CD14-positive monocyte (primary cell): ENCODE results near the gene OR51V1. TPM values are rescaled to one million over a fixed set of nuclear protein-coding genes. Genes with fewer than 3 reads are reported as not detected.

Source experiments
- DNase-seq, 3 donors: peaks; one replicate each; pipeline ENCODE4 v3.0.0-alpha.2; 2011 to 2022
- H2AFZ ChIP-seq: 2 replicates; pipeline ENCODE4 v1.6.0; 2012; ENCODE audit warnings: mild to moderate bottlenecking, low read depth, low read length, inconsistent platforms; ENCODE audit not compliant: insufficient read depth, poor library complexity, severe bottlenecking
- H3K27ac ChIP-seq, 2 donors: 1 replicate in 1 of 2; 2 replicates in 1 of 2; pipeline ENCODE4 v1.5.1; 2012 to 2013; ENCODE audit warnings: low read length in 2 of 2, control low read depth in 1 of 2, inconsistent platforms in 1 of 2, low read depth in 1 of 2, mild to moderate bottlenecking in 1 of 2
- H3K27me3 ChIP-seq, 2 donors: one replicate each; pipeline versions ENCODE4 v1.6.0 to v1.6.1; 2011 to 2013; ENCODE audit warnings: low read length in 2 of 2; ENCODE audit not compliant: control insufficient read depth in 2 of 2, insufficient read depth in 2 of 2
- H3K36me3 ChIP-seq, 2 donors: replicated peaks in 1 of 2; 1 replicate in 1 of 2; 2 replicates in 1 of 2; pipeline versions ENCODE4 v1.5.1 to v1.6.1; 2012 to 2013; ENCODE audit warnings: low read length in 2 of 2, control low read depth in 1 of 2, inconsistent platforms in 1 of 2, mild to moderate bottlenecking in 1 of 2; ENCODE audit not compliant: insufficient read depth in 2 of 2, control insufficient read depth in 1 of 2
- H3K4me1 ChIP-seq, 2 donors: 1 replicate in 1 of 2; 2 replicates in 1 of 2; pipeline versions ENCODE4 v1.5.1 to v1.6.1; 2012 to 2013; ENCODE audit warnings: low read length in 2 of 2, control low read depth in 1 of 2, inconsistent platforms in 1 of 2, mild to moderate bottlenecking in 1 of 2, moderate library complexity in 1 of 2; ENCODE audit not compliant: insufficient read depth in 2 of 2, control insufficient read depth in 1 of 2
- H3K4me2 ChIP-seq: replicated peaks from 2 replicates; pipeline ENCODE3; 2012; ENCODE audit warnings: low read length, moderate library complexity, mild to moderate bottlenecking; ENCODE audit not compliant: poor library complexity, severe bottlenecking; ENCODE audit errors: extremely low read depth
- H3K4me3 ChIP-seq, 3 experiments: fragments of 200-600 bp in 1 of 3; sonication (generic) in 1 of 3; replicated peaks in 1 of 3; 1 replicate in 2 of 3; 2 replicates in 1 of 3; pipeline ENCODE4 v1.5.1; 2011 to 2013; ENCODE audit warnings: low read length in 3 of 3, mild to moderate bottlenecking in 3 of 3, control low read depth in 2 of 3, low read depth in 2 of 3, inconsistent platforms in 1 of 3, moderate library complexity in 1 of 3
- H3K79me2 ChIP-seq: 2 replicates; pipeline ENCODE4 v1.6.0; 2012; ENCODE audit warnings: mild to moderate bottlenecking, control low read depth, inconsistent platforms, low read length, moderate library complexity; ENCODE audit not compliant: insufficient read depth
- H3K9ac ChIP-seq: 2 replicates; pipeline ENCODE4 v1.6.0; 2017; ENCODE audit warnings: low read length, mild to moderate bottlenecking; ENCODE audit not compliant: insufficient read depth, poor library complexity, severe bottlenecking
- H3K9me3 ChIP-seq, 2 donors: replicated peaks in 1 of 2; 1 replicate in 1 of 2; 2 replicates in 1 of 2; pipeline versions ENCODE4 v1.5.1 to v1.6.1; 2012 to 2013; ENCODE audit warnings: low read length in 2 of 2, control low read depth in 1 of 2; ENCODE audit not compliant: control insufficient read depth in 1 of 2, insufficient read depth in 1 of 2
- H4K20me1 ChIP-seq: 2 replicates; pipeline ENCODE4 v1.6.0; 2012; ENCODE audit warnings: mild to moderate bottlenecking, low read length, control low read depth, moderate library complexity; ENCODE audit not compliant: insufficient read depth
- H3K27ac Mint-ChIP-seq, 7 donors: one replicate each; pipeline ENCODE4 v1.8.0; 2020; ENCODE audit warnings: mild to moderate bottlenecking in 7 of 7, mixed read lengths in 7 of 7, moderate library complexity in 6 of 7, inconsistent platforms in 2 of 7
- H3K27me3 Mint-ChIP-seq, 3 donors: one replicate each; pipeline ENCODE4 v1.8.0; 2021 to 2022; ENCODE audit warnings: low read depth in 3 of 3, mild to moderate bottlenecking in 3 of 3, mixed read lengths in 3 of 3, moderate library complexity in 3 of 3, inconsistent platforms in 1 of 3
- H3K36me3 Mint-ChIP-seq, 2 donors: one replicate each; pipeline ENCODE4 v1.8.0; 2020; ENCODE audit warnings: mixed read lengths in 2 of 2, inconsistent platforms in 1 of 2, mild to moderate bottlenecking in 1 of 2
- H3K4me1 Mint-ChIP-seq: one replicate; pipeline ENCODE4 v1.8.0; 2020; ENCODE audit warnings: mild to moderate bottlenecking, mixed read lengths
- H3K4me3 Mint-ChIP-seq, 2 donors: one replicate each; pipeline ENCODE4 v1.8.0; 2020; ENCODE audit warnings: mild to moderate bottlenecking in 2 of 2, mixed read lengths in 2 of 2, moderate library complexity in 1 of 2
- H3K9me3 Mint-ChIP-seq, 7 donors: one replicate each; pipeline ENCODE4 v1.8.0; 2020 to 2022; ENCODE audit warnings: mixed read lengths in 7 of 7, mild to moderate bottlenecking in 6 of 7, moderate library complexity in 6 of 7, inconsistent platforms in 2 of 7
- WGBS: methylation state at CpG from one replicate; pipeline ENCODE4 v1.1.5; 2013; ENCODE audit warnings: missing lambda C conversion rate; ENCODE audit not compliant: insufficient coverage; 5-methylcytosine and 5-hydroxymethylcytosine counted together
- intact Hi-C, 2 donors: fragments of 100-400 bp; cut with micrococcal nuclease; formaldehyde crosslinking; loops; one replicate each; pipeline versions ENCODE4 v1.15.0 to v1.15.1; 2023
- polyA plus RNA-seq, 3 donors: library from polyadenylated mRNA; depleted of rRNA in 1 of 3; unstranded in 2 of 3; stranded (reverse) in 1 of 3; fragments of 300-500 nt in 2 of 3; fragments of >200 nt in 1 of 3; fragmentation: Illumina TruSeq in 2 of 3; gene quantifications; 1 replicate in 2 of 3; 2 replicates in 1 of 3; pipeline ENCODE4 v1.2.3, GENCODE V29; 2012 to 2021
- TF ChIP-seq, protein P1 (sequence below): fragments of 200-600 bp; IDR thresholded peaks from one replicate; pipeline ENCODE4 v1.8.0; 2022; ENCODE audit warnings: antibody characterized with exemption, mild to moderate bottlenecking

Gene OR51V1
- polyA plus RNA-seq, 3 donors = not detected

DNA sequence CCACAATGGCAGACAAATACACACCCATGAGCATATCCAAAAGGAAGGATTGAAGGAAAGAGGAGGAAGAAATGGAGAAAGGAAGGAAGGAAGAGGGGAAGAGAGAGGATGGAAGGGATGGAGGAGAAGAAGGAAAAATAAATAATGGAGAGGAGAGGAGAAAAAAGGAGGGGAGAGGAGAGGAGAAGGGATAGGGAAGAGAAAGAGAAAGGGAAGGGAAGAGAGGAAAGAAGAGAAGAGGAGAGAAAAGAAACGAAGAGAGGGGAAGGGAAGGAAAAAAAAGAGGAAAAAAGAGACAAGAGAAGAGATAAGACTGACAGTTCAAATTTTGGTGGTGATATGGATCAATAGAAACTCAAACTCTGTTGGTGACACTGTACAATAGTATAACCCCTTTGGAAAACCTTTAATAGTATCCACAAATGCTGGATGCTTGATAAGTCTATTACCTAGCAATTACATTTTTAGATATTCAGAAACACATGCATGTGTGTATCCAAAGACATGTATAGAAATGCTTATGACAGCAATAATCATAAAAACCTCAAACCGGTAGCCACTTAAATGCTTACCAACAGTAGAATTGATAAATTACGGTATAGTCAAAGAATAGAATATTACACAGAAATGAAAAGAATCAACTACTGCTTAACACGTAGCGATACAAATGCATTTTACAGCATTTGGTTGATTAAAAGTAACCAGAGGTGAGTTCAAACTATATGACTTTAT, 35.0 kb upstream of the OR51V1 start:
- DNase-seq = no peak
- no peak overlapping the region for H3K4me2 ChIP-seq
- Mint-ChIP-seq H3K27ac (no peak overlapping the region), H3K36me3 (no peaks in the 10 kb centered on the region), H3K9me3 (no peaks in the 10 kb centered on the region), H3K4me3 (no peak overlapping the region), H3K27me3 (peaks cover 0 to 1% (median 0%) of the 10 kb centered on the region in 3 donors), H3K4me1 (peaks cover 7% of the 10 kb centered on the region)
- no peaks in the 10 kb centered on the region for H3K9me3 ChIP-seq
- WGBS = 67% methylated on average over 2 of the region's 5 CpGs
- H3K4me3 ChIP-seq = no peak overlapping the region
- H3K9ac ChIP-seq = no peak overlapping the region
- intact Hi-C loops = no loop called here
- no peaks in the 10 kb centered on the region for H3K27me3 ChIP-seq
- H3K36me3 ChIP-seq = no peaks in the 10 kb centered on the region
- no peak overlapping the region for H3K27ac ChIP-seq
- no peak overlapping the region for H2AFZ ChIP-seq
- no peaks in the 10 kb centered on the region for H4K20me1 ChIP-seq
- TF ChIP-seq, protein P1, sequence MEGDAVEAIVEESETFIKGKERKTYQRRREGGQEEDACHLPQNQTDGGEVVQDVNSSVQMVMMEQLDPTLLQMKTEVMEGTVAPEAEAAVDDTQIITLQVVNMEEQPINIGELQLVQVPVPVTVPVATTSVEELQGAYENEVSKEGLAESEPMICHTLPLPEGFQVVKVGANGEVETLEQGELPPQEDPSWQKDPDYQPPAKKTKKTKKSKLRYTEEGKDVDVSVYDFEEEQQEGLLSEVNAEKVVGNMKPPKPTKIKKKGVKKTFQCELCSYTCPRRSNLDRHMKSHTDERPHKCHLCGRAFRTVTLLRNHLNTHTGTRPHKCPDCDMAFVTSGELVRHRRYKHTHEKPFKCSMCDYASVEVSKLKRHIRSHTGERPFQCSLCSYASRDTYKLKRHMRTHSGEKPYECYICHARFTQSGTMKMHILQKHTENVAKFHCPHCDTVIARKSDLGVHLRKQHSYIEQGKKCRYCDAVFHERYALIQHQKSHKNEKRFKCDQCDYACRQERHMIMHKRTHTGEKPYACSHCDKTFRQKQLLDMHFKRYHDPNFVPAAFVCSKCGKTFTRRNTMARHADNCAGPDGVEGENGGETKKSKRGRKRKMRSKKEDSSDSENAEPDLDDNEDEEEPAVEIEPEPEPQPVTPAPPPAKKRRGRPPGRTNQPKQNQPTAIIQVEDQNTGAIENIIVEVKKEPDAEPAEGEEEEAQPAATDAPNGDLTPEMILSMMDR = no peak
- H3K4me1 ChIP-seq = no peaks in the 10 kb centered on the region
- no peaks in the 10 kb centered on the region for H3K79me2 ChIP-seq

GRCh38 chr11:5234381-5234834, 33.9 kb upstream of the OR51V1 start, which contains the start of gene HBD:
Gene HBD, minus strand, starts transcription at chr11:5234483. Its CDS starts 50 bp downstream, at chr11:5234433.
- no peak within 1 kb of the TSS for H3K4me3 Mint-ChIP-seq
- H3K27ac ChIP-seq = no peak within 1 kb of the TSS
- H3K4me3 ChIP-seq = no peak within 1 kb of the TSS
- intact Hi-C loops = no loop called here
- H3K4me2 ChIP-seq = no peak within 1 kb of the TSS
- H3K36me3 ChIP-seq = no peaks in the 10 kb centered on the region
- no peaks in the 10 kb centered on the region for H3K9me3 Mint-ChIP-seq
- H3K9ac ChIP-seq = no peak within 1 kb of the TSS
- no peaks in the 10 kb centered on the region for H3K36me3 Mint-ChIP-seq
- no peak within 1 kb of the TSS for H2AFZ ChIP-seq
- H4K20me1 ChIP-seq = no peaks in the 10 kb centered on the region
- TF ChIP-seq, protein P1 = no peak
- H3K27me3 Mint-ChIP-seq = peaks cover 0 to 1% (median 0%) of the 10 kb centered on the region in 3 donors
- H3K79me2 ChIP-seq = no peaks in the 10 kb centered on the region
- no peaks in the 10 kb centered on the region for H3K9me3 ChIP-seq
- H3K27ac Mint-ChIP-seq = no peak within 1 kb of the TSS
- no CpG with 5 or more reads among the region's 2 CpGs for WGBS
- H3K4me1 Mint-ChIP-seq = peaks cover 7% of the 10 kb centered on the region
- DNase-seq = no peak
- H3K27me3 ChIP-seq = no peaks in the 10 kb centered on the region
- no peaks in the 10 kb centered on the region for H3K4me1 ChIP-seq
